ENCODE measurements around the gene LDLRAD3. TPM values are rescaled to one million over a fixed set of nuclear protein-coding genes. Genes with fewer than 3 reads are reported as not detected.

LDLRAD3 gene
- total RNA-seq, 1 donor from 2014 or later, result 10.2 TPM

DNA sequence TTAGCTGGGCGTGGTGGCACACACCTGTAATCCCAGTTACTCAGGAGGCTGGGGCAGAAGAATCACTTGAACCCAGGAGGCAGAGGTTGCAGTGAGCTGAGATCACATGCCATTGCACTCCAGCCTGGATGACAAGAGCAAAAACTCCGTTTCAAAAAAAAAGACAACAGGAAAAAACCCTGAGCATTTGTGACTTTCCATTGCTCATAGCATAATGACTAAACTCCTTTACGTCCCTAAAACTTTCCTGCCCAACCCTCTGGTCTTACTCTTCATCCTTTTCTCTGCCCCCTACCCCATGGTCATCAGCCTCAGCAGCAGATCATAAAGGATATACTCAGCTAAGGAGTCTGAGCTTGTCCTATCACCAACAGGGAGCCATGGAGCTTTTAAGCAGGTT is 6.8 kb upstream of the LDLRAD3 start:
- no peaks in the 10 kb centered on the region for H3K36me3 ChIP-seq (ENCODE audit: control insufficient read depth, insufficient read depth, low read length)
- no peak overlapping the region for H3K4me3 ChIP-seq (ENCODE audit: low read depth, low read length)
- TF ChIP-seq, protein P1, sequence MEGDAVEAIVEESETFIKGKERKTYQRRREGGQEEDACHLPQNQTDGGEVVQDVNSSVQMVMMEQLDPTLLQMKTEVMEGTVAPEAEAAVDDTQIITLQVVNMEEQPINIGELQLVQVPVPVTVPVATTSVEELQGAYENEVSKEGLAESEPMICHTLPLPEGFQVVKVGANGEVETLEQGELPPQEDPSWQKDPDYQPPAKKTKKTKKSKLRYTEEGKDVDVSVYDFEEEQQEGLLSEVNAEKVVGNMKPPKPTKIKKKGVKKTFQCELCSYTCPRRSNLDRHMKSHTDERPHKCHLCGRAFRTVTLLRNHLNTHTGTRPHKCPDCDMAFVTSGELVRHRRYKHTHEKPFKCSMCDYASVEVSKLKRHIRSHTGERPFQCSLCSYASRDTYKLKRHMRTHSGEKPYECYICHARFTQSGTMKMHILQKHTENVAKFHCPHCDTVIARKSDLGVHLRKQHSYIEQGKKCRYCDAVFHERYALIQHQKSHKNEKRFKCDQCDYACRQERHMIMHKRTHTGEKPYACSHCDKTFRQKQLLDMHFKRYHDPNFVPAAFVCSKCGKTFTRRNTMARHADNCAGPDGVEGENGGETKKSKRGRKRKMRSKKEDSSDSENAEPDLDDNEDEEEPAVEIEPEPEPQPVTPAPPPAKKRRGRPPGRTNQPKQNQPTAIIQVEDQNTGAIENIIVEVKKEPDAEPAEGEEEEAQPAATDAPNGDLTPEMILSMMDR (IDR thresholded peaks at IDR 0.05; ENCODE audit: insufficient read depth, low read length, poor library complexity, severe bottlenecking), result no peak
- no peaks in the 10 kb centered on the region for H3K27me3 ChIP-seq (ENCODE audit: control insufficient read depth, insufficient read depth, low read length)
- no peak for DNase-seq (ENCODE audit: low read depth)

DNA sequence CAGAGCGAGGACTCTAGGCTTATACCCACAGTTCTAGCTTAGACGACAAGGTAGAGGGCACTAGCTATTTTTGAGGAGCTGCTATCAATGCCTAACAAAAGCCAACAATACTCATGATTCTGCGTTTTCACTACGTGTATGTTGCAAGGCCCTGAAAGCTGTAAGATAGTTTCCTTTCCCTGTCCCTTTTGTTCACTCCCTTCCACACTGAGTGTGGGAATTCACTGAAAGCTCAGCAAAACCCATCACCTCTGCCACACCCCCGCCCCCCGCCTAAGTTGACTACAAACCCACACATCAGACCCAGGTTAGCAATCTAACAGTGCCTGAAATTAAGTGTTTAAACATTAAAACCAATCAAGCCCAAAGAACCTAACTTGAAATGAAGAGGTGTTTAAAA is 6.2 kb upstream of the LDLRAD3 start:
- DNase-seq (ENCODE audit: low read depth), result no peak
- no peaks in the 10 kb centered on the region for H3K36me3 ChIP-seq (ENCODE audit: control insufficient read depth, insufficient read depth, low read length)
- no peaks in the 10 kb centered on the region for H3K27me3 ChIP-seq (ENCODE audit: control insufficient read depth, insufficient read depth, low read length)
- H3K4me3 ChIP-seq (ENCODE audit: low read depth, low read length), result no peak overlapping the region
- TF ChIP-seq, protein P1 (IDR thresholded peaks at IDR 0.05; ENCODE audit: insufficient read depth, low read length, poor library complexity, severe bottlenecking), result no peak

DNA sequence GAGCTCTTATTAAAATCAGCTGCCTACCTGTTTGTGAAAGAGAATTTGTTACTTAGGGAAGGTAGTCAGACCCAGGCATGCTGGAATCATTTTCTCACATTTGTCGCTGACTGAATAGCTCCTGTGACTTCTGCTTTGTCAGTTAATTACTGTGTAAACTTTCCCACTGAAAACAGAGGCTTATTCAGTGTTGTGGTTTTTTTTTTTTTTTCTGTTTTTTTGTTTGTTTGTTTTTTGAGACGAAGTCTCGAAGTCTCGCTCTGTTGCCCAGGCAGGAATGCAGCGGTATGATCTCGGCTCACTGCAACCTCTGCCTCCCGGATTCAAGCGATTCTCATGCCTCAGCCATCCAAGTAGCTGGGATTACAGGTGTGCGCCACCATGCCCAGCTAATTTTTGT is 5.6 kb upstream of the LDLRAD3 start:
- no peak for DNase-seq (ENCODE audit: low read depth)
- no peak overlapping the region for H3K4me3 ChIP-seq (ENCODE audit: low read depth, low read length)
- H3K27me3 ChIP-seq (ENCODE audit: control insufficient read depth, insufficient read depth, low read length), result no peaks in the 10 kb centered on the region
- TF ChIP-seq, protein P1 (IDR thresholded peaks at IDR 0.05; ENCODE audit: insufficient read depth, low read length, poor library complexity, severe bottlenecking), result no peak
- H3K36me3 ChIP-seq (ENCODE audit: control insufficient read depth, insufficient read depth, low read length), result no peaks in the 10 kb centered on the region

DNA sequence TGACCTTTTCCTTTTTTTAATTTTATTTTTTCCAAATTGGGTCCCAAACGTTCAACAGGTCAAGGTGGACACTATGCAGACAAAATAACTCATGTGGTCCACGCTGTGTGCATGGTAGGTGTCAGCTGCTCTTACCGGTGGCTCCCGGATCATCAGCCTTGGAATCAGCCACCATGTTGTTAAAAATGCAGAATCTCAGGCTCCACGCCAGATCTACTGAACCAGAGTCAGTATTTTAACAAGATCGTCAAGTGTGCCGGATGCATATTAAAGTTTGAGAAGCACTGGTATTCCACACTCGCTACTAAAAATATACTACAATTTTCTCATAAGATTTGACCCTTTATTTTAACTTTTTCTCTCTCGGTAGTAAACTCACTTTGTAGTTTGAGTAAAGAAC is 553 bp upstream of the LDLRAD3 start:
- Histone ChIP-seq H3K27me3 (ENCODE audit: control insufficient read depth, insufficient read depth, low read length) (no peaks in the 10 kb centered on the region), H3K36me3 (ENCODE audit: control insufficient read depth, insufficient read depth, low read length) (no peaks in the 10 kb centered on the region), H3K4me3 (ENCODE audit: low read depth, low read length) (peak overlapping the region; percentile 45)
- DNase-seq (ENCODE audit: low read depth), result no peak
- TF ChIP-seq, protein P1 (IDR thresholded peaks at IDR 0.05; ENCODE audit: insufficient read depth, low read length, poor library complexity, severe bottlenecking), result no peak

DNA sequence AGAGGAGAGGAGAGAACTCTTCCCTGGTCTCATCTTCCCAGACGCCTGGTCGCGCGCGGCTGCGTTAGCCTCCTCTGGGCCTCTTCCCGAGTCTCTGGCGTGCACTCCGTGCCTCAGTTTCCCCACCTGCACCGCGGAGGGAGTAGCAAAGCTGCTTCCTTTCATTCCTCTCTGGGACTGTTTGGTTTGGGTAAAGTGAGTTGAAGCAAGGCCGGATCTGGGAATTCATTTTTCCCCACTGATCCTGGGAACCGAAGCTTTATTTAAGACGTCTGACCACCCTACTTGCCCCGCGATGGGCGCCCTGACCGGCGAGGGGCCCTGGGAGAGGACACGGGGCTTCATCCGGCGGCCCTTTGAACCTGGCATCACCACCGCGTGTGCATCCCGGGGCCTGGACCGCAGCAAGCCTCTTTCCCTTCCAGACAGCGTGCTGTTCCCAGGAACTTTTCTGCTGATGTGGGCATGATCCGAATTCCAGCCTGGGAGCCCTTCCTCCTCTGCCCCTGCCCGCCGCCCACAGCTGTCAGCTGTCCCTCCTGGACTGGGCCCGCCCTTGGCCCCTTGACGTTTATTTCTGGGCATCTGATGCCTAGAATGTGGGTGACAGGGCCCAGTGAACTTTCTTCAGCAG is 758 bp downstream of the LDLRAD3 start:
- H3K36me3 ChIP-seq (ENCODE audit: control insufficient read depth, insufficient read depth, low read length), result no peaks in the 10 kb centered on the region
- TF ChIP-seq, protein P1 (IDR thresholded peaks at IDR 0.05; ENCODE audit: insufficient read depth, low read length, poor library complexity, severe bottlenecking), result no peak
- no peak for DNase-seq (ENCODE audit: low read depth)
- peak overlapping the region; percentile 45 for H3K4me3 ChIP-seq (ENCODE audit: low read depth, low read length)
- no peaks in the 10 kb centered on the region for H3K27me3 ChIP-seq (ENCODE audit: control insufficient read depth, insufficient read depth, low read length)

DNA sequence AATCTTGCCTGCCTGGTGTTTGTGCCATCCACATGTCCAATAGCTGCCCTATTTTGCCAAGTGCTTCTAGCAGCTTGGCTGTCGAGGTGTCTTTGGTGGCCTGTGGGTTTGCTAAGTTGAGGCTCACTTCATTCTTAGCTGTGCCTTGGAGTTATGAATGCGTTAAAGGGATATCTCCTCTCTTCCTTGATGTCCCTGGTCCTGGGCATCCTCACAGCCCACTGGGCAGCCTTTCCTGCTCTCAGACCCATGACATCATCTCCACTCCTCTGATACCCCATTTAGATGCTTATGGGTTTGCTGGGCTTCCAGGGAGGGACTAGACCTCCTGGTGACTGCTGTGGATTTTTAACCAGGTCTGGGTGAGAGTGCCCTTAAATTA is 1.3 kb downstream of the LDLRAD3 start:
- no peaks in the 10 kb centered on the region for H3K36me3 ChIP-seq (ENCODE audit: control insufficient read depth, insufficient read depth, low read length)
- H3K4me3 ChIP-seq (ENCODE audit: low read depth, low read length), result no peak overlapping the region
- no peak for DNase-seq (ENCODE audit: low read depth)
- no peaks in the 10 kb centered on the region for H3K27me3 ChIP-seq (ENCODE audit: control insufficient read depth, insufficient read depth, low read length)
- TF ChIP-seq, protein P1 (IDR thresholded peaks at IDR 0.05; ENCODE audit: insufficient read depth, low read length, poor library complexity, severe bottlenecking), result no peak

All from kidney epithelial cell (primary cell).